Measurements from ENCODE around the gene SPATA17.

The SPATA17 gene

GRCh38 chr1:217861658-217862057, 230.5 kb downstream of the SPATA17 start:
- no peak for DNase-seq

- no peak for DNase-seq
Observed at GRCh38 chr1:217867446-217867995, 236.4 kb downstream of the SPATA17 start.

- no peak for DNase-seq
Observed at GRCh38 chr1:217871955-217872354, 240.8 kb downstream of the SPATA17 start.

- DNase-seq, result no peak
Observed at GRCh38 chr1:217875229-217875628, 244.1 kb downstream of the SPATA17 start.

- no peak for DNase-seq
Observed at GRCh38 chr1:217876401-217876800, 245.3 kb downstream of the SPATA17 start.

- no peak for DNase-seq
Observed at GRCh38 chr1:217876896-217877295, 245.8 kb downstream of the SPATA17 start.

- DNase-seq, result no peak
Observed at GRCh38 chr1:217881131-217881543, 250.0 kb downstream of the SPATA17 start.

GRCh38 chr1:217881607-217882332, 250.6 kb downstream of the SPATA17 start:
- DNase-seq, result no peak

- DNase-seq, result no peak
Observed at GRCh38 chr1:217885181-217885580, 254.0 kb downstream of the SPATA17 start.

- no peak for DNase-seq
Observed at GRCh38 chr1:217888328-217888727, 257.2 kb downstream of the SPATA17 start.

- no peak for DNase-seq
Observed at GRCh38 chr1:217889401-217889800, 258.3 kb downstream of the SPATA17 start.

- DNase-seq, result no peak
Observed at GRCh38 chr1:217891966-217892365, 260.8 kb downstream of the SPATA17 start.

- no peak for DNase-seq
Observed at GRCh38 chr1:217892750-217893149, 261.6 kb downstream of the SPATA17 start.

- DNase-seq, result no peak
Observed at GRCh38 chr1:217895841-217896240, 264.7 kb downstream of the SPATA17 start.

- no peak for DNase-seq
Observed at GRCh38 chr1:217896490-217896889, 265.3 kb downstream of the SPATA17 start.

GRCh38 chr1:217897100-217897499, 266.0 kb downstream of the SPATA17 start:
- DNase-seq, result no peak

GRCh38 chr1:217899614-217900013, 268.5 kb downstream of the SPATA17 start:
- no peak for DNase-seq

GRCh38 chr1:217907504-217907903, 276.4 kb downstream of the SPATA17 start:
- no peak for DNase-seq

GRCh38 chr1:217910203-217910602, 279.1 kb downstream of the SPATA17 start:
- no peak for DNase-seq

- no peak for DNase-seq
Observed at GRCh38 chr1:217910791-217911320, 279.7 kb downstream of the SPATA17 start.

GRCh38 chr1:217911908-217912307, 280.8 kb downstream of the SPATA17 start:
- no peak for DNase-seq

GRCh38 chr1:217917281-217917887, 286.2 kb downstream of the SPATA17 start:
- DNase-seq, result no peak

GRCh38 chr1:217919683-217920388, 288.7 kb downstream of the SPATA17 start:
- no peak for DNase-seq
